Muscle of arm (tissue), 12 donors: ENCODE measurements around the gene MACROD2. TPM values are rescaled to one million over a fixed set of nuclear protein-coding genes. Genes with fewer than 3 reads are reported as not detected.

Source experiments
- DNase-seq: peaks from one replicate; pipeline ENCODE4 v3.0.0-alpha.2; 2013
- polyA plus RNA-seq, 12 donors: library from polyadenylated mRNA; unstranded; fragments of 120-200 nt; gene quantifications; one replicate each; pipeline ENCODE4 v1.2.1, GENCODE V29; 2013; ENCODE audit not compliant: insufficient read length in 12 of 12

MACROD2 gene
- polyA plus RNA-seq, 12 donors: 2.7 to 19.1 (median 4.0) TPM; not detected in 1

DNA sequence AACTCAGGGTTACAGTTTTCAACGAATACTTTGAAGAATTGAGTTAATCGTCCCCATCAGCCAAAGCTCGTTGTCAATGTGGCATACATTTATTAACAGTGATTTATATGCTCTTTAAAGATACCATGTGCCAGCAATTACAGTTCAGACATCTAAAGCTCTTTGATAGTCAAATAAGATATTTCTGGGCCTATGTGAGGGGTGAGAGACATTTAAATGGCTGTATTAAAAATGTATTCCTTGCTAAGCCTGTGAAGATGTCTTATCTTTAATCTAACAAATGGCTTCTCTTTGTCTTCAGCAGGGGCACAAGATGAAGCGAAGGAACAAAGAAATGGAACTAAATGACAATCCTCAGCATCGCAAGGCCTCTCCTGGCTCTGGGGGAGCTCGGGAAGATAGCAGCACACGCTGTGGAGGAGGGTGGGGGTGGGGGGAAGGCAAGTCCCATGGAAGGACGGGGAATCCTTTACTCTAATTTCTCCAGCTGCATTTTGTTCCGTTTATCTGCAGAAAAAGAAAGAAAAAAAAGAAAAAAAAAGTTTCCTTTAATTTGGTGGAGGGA lies 2054.3 kb downstream of the MACROD2 start:
- no peak for DNase-seq

DNA sequence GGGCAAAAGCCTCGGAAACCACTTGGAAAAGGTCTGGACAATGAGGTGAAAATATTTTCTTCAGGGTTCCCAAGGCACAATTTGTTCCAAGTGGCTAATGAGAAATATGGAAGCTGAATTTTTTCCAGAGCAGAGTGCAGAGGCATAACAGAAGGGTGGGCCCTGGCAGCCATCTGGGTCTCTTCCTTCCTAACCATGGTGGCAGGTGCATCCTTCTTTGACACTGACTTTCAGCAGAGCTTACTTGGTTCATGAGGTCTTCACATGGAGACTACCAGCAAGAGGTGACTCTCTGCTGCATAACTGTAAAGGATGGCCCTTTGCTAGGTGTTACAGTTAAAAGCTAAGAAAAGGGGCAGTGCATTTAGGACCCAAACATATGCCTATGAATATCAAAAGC lies 2055.1 kb downstream of the MACROD2 start:
- DNase-seq: no peak

DNA sequence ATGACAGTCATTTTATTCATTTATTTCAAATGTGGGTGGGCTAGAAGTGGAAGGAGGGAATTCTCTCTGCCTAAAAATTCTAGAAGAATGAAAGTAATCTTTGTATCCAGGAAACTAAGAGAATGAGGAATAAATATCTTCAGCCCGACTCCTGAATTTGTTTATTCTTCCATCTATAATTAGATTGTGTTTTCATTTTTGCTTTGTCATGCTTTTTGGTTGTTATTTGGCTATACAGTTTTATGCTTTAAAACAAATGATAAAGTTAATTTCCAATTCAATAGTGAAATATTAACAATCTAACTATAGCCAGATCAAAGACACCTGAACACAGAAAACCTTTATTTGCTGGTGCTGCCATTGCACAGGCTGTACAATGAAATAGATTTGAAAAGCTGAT lies 2056.7 kb downstream of the MACROD2 start:
- no peak for DNase-seq

DNA sequence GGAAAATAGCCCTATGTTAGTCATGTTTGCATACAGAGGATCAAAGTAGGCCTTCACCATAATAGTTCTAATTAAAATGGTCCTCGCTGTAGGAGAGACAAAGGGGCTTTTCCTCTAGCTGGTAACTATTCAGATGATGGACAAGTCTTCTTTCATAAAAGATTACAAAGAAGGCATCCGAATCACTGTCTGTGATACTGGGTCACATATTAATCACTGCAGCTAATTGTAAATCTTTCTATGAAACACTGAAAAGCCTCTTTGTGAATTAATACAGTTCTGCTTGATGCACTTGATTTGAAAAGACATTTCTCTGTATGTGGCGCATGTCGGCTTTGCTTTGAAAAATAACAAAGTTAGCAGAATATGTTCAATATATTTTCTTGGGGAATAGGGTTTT lies 2057.1 kb downstream of the MACROD2 start:
- DNase-seq: no peak

DNA sequence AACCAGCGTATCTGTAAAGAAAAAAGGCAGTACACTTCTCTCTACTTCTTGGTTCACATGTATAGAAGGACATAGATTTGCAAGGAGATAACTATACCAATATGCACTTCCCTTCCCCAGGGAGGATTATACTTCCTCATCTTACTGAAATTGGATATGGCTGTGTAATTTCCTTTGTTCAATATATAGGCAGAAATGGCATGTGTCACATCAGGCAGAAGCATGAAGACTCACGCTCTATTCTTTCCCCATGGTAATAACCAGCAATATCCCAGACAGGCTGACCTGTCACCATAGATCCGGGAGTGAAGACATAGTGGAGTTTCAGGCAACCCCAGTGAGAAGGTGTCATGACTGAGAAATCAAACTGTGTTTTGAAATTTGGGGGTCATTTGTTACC lies 2059.7 kb downstream of the MACROD2 start:
- no peak for DNase-seq

DNA sequence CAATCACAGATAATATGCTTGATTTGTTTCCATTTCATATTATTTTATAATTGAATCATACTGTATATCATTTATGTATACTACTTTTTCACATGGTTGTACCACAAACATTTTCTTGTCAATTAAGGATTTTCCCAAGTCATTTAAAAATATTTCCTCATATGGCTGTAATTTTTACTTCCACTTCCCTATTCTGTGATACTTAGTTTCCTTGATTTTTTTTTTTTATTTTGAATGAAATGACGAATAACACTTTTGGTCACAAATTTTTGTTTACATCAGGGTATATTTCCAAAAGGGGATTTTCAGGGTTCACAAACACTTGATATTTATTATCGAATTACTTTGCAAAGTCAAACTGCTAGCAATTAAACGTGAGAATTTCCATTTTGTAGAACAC lies 2062.3 kb downstream of the MACROD2 start:
- no peak for DNase-seq

DNA sequence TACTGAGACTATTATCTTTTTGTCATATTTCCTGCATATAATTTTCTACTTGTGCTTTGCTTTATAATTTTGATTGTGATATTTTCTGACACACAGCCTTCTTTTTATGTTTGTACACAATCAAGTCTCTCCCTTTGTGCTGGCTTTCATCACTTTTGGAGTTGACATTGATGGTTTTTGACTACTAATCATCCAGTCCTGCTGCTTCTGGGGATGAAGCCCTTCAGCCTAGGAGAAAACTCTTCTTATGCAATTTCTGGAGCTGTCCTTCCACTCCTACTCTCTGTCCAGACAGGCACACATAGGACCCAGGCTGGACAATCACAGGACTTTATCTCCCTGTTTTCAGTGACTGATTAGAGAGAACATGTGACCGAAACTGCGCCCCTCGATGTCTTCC lies 2063.0 kb downstream of the MACROD2 start:
- no peak for DNase-seq

DNA sequence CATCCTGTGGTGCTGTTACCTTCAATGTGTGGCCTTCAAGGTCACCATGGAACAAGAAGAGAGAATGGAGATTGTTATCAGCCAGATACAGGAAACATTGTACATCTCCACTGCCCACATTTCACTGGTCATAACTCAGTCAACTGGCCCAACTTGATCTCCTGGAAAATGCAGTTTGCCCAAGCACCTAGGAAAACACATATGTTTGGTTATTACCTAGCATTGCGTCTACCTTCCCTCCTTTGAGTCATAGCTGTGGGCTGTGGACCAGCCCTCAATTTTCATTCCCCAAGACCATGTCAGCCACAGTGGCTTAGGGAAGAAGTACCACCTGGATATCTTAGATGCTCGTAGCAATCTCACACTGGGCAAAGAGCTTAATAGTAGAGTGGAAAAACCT lies 2064.5 kb downstream of the MACROD2 start:
- DNase-seq: no peak

DNA sequence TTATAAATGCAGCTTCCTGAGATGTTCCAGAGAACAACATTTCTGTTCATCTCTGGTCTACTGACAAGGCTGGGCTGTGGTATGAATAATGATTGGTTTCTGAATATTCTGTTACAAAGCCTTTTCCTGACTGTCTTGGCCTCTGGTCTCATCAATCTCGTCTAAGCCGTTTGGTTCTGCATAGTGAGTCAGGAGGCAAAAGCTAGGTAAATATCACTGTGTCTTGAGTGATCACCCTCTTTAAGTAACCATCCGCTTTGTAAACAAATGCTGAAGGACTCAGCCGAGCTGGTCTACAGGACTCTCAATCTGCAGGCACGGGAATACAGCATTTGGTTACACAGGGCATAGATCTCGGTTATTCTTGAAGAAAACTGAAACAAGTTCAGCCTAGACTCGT lies 2066.0 kb downstream of the MACROD2 start:
- DNase-seq: no peak

DNA sequence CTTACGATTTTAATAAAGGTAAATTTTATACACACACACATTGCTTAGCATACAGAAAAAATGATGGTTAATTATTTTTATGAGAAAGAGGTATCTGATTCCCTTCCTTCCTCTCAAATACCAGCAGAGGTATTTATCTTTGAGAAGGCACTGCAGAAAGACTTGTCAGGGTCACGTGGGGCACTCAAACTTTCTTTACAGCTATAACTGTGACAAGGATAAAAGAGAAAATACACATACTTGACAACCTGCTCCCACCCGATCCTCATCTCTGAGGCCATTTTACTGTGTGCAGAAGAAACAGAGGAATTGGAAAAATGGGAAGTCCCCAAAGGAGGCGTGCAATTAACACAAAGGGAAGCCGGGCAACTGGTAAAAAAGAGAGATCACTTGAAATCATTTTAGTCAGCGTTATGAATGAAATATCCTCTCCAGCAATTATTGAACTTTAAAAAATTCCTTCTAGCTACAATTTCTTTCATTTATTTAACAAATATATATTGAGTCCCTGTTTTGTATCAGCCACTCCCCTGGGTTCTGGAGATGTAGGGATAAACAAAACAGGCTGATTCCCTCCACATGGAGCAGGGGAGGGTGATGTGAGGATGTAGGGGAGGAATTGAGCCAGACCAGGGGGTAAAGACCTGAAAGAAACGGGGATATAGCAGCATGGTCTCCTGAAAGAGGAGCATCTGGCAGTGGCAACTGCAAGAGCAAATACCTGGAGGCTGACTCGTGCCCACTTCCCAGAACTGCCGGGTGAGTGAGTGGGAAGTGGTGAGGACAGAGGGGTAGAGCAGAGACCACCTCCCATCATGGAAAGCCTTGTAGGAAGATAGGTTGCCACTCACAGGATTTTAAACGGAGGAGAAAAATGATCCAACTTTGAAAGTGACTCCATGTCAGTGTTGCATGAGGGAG lies 2067.6 kb downstream of the MACROD2 start:
- DNase-seq: no peak

DNA sequence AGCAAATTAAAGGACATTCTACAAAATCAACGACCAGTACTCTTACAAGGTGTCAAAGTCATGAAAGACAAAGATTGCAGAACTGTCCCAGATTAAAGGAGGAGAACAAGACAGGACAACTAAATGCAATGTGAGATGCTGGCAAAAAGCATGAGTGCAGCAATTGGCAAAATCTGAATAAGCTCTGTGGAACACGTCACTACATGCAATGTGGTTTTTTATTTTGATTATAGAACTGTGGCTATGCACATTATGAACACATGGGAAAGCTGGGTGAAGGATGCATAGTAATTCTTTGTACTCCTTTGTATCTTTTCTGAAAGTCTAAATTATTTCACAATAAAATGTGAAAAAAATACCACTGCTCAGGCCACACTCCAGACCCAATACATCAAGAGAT lies 2068.6 kb downstream of the MACROD2 start:
- no peak for DNase-seq

DNA sequence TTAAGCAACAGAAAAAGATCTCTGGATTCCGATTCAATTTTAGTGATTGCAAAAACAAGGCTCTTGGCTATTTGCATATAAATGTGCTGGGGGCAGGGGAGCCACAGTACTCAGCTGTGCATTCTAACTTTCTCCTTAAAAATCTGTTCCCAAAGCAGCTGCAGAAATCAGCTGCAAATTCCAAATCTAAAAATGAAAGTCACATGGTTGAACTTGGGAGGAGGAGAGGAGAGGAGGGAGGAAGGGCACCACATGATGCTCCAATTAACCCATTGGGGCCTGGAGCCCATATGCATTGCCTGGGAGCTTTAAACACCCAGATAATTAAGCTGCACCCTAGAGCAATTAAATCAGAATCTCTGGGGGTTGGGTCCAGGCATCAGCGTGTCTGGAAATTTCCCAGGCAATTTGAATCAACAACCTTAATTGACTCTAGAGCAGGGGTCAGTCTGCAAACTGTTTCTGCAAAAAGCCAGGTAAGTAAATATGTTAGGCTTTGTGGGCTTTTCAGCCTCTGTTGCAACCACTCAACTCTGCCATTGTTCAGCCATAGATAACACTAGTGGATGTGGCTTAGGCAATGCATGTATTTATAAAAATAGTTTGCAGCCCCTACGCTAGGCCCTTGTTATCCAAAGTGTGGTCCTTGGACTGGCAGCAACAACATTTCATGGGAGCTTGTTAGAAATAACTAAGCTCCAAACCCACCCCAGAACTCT lies 2069.8 kb downstream of the MACROD2 start:
- DNase-seq: peak; percentile 59

DNA sequence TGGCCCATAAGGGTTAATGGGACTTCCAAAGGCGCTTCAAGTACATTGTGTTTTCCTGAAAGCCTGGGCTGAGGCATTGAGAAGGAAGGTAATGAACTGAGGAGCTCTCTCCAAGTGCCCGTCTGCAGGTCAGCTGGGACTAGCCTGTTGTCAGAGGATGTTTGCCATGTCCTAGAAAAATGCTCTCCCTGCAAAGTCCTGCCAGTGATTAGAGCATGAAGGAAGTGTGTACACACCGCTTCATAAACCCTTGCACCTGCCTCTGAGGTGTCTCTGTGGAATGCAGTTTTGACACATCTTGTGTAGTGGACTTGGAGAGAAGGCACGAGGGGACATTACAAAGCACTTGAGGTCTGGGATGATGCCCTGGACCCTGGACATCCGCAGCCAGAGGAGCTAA lies 2071.3 kb downstream of the MACROD2 start:
- DNase-seq: no peak

DNA sequence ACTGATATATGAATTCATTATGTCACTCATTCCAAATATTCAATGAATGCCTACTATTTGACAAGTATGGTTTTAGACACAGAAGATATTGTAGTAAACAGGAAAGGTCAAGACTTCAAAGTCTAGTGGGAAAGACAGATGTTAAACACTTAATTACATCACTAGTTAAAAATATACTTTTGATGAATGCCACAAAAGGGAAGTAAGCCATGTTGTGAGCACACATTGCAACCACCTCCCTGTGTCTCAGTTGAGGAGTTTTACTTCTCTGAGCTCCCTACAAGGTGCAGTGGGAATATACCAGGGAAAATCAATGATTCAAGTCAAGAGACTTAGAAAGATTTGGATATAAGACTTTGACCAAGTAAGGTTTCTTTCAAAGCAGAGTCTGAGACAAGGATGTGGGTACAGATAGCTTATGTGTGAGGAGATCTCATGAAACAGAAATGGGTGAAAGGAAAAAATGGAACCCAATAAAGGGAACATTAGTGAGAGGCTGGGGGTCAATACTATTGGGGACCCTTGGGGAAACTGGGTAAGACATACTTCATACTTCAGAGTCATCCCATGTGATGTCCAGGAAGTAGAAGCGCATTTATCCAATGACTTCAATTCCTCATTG lies 2074.2 kb downstream of the MACROD2 start:
- DNase-seq: no peak

DNA sequence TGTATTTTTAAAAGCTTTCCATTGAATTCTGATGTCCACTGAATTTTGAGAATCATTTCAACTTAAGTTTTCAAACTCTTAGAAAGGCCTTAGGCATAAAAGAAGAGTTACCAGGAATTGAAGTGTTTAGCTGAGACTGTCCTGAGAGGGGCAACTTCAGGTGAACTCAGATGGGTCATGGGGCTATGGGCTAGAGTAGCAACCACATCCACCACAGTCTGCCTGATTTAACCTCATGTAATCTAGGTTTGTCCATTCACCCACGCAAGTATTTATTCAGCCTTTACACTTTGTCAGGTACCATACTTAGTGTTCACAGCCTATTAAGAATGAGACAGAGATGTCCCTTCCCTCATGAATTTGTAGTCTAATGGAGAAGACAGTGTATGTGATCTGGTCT lies 2076.9 kb downstream of the MACROD2 start:
- no peak for DNase-seq

DNA sequence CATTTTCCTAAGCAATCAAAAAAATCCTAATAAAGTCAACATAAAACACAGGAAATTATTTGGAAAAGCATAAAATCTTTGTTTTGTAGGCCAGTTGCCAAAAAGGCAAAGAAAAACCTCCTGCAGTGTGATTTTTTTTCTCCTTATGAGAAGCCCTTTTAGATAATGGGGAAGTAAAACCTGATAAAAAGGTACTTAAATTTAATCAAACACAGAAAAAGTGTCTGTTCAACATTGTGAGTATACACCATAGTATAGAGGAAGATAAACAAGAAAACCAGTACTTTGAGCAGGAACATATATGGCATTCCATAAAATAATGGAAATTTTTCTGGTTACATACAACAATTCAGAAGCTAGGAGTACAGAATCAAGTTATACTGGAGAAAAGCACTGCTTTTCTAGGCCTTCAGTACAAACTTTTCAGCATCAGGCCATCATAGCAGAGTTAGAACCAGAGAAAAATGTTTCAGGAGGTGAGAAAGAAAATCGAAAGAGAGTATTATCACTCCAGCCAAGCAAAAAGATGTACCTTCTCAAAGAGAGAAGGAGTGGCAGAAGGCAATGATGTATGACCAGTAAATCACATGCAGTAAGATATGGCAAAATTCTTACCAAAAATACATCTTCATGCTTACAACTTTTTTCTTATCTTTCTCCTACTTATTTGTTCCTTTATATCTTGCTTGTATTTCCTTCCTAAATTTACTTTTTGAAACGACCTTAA lies 2083.0 kb downstream of the MACROD2 start:
- no peak for DNase-seq

DNA sequence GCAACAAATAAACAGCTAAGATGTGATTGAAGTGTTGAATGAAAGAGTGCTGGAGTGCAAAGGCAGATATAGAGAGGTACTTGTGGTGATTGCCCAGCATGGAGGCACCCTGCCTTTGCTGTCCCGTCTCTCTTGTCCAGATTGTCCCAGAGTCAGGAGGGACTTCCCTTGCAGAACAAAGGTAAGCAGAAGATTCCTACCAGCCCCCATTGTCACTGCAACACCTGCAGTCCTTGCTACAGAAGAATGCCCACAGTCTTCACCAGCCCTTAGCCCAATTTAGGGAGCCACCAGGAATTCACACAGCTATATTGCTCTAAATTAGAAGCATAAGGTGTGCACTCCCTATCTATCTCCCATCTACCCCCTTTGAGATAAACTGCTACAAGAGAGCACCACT lies 2086.1 kb downstream of the MACROD2 start:
- no peak for DNase-seq

DNA sequence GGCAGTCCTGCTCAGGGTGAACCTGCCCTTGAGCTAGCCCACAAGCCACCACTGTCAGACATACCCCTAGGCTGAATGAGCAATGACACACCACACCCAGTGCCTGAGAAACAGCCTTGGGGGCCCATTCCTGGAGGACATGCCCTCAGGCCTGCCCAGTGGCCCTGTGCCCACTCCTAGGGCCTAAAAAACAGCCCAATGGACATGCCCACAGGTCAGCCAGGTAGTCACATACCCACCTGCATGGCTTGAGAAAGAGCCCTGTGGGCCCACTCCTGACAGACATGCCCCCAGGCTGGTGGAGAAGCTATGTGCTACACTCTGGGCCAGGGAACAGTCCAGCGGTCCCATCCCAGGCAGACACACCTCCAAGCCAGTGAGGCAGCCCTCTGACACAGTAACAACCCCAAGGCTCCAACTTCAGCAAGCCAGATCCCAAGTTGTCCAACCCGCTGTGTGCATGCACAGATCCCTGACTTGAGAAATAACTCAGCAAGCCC lies 2086.8 kb downstream of the MACROD2 start:
- no peak for DNase-seq

DNA sequence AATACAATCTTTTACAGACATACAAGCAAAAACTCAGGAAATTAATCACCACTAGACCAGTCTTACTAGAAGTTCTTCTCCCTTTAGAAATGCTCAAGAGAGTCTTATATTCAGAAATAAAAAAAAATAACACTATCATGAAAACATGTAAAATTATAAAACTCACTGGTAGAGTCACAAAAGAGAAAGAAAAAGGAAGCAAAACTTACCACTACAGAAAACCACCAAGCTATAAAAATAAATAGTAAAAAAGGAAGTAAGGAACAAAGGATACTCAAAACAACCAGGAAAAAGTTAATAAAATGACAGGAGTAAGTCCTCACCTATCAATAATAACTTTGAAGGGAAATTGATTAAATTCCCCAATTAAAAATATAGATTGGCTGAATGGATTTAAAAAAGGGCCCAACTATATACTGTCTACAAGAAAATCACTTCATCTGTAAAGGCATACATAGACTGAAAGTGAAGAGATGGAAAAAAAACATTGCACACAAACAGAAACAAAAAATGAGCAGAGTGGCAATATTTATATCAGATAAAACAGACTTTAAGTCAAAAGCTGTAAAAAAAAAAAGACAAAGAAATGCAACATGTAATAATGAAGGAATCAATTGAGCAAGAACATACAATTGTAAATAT lies 2088.4 kb downstream of the MACROD2 start:
- no peak for DNase-seq

DNA sequence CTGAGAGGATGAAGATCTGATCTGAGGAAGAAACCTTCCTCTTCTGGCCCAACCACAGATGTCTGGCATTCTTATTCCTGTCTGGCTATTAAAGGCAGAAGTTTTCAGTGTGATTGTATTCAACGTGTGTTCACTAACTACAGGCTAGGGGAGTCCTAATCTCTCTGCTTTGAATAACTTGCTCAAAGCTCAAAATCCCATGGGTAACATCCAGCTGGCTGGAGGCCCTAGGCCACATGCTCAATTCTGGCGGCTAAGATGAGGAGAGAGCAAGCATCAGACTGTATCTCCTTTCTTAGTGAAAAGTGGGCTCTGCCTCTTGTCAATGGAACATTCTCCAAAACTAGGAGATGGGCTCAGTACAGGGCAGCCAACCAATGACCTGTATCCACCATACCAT lies 2099.9 kb downstream of the MACROD2 start:
- DNase-seq: peak; percentile 42

DNA sequence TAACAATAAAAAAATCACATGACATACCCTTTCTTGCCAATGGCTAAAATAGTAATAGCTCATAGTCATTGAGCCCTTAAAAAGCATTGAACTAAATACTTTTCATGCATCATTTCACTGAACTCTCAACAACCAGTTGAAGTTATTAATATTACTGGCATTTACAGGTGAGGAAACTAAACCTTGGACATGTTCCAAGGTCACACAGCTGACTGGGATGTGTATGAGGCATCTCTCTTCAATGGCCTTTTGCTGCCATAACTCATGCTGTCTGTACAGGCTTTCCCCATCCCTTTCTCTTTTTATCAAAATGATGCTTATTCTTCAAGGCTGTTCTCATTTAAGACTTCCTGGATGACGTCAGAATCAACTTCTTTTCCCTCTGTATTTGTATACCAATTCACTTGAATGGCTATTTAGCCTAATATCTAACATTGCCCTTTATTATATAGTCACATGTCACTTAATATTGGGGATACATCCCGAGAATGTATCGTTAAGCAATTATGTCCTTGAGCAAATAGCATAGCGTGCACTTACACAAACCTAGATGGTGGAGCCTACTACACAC lies 2101.5 kb downstream of the MACROD2 start:
- DNase-seq: no peak
